IPS-15b (cell line): Measurements from ENCODE around the gene CNR2.
"Not testable (repeated sequence)": the region's sequence is repeated elsewhere in the genome, so short reads cannot be mapped to it uniquely, and the experiment has no call there.

ENCODE experiments used
- H3K27me3 ChIP-seq: one replicate; pipeline ENCODE4 v1.6.1; 2013; ENCODE audit warnings: low read length; ENCODE audit not compliant: control insufficient read depth, insufficient read depth
- H3K36me3 ChIP-seq: one replicate; pipeline ENCODE4 v1.6.1; 2013; ENCODE audit warnings: low read length; ENCODE audit not compliant: control insufficient read depth, insufficient read depth
- H3K4me1 ChIP-seq: one replicate; pipeline ENCODE4 v1.6.1; 2013; ENCODE audit warnings: mild to moderate bottlenecking, low read length; ENCODE audit not compliant: control insufficient read depth, insufficient read depth
- H3K4me3 ChIP-seq: one replicate; pipeline ENCODE4 v1.5.1; 2013; ENCODE audit warnings: low read depth, low read length
- H3K9ac ChIP-seq: one replicate; pipeline ENCODE4 v1.6.1; 2013; ENCODE audit warnings: low read depth, mild to moderate bottlenecking, low read length
- H3K9me3 ChIP-seq: one replicate; pipeline ENCODE4 v1.6.1; 2013; ENCODE audit warnings: mild to moderate bottlenecking, low read length; ENCODE audit not compliant: control insufficient read depth, insufficient read depth

CNR2 gene

GRCh38 chr1:23845163-23845562 lies 68.0 kb downstream of the CNR2 start:
- Histone ChIP-seq H3K4me1 (no peaks in the 10 kb centered on the region), H3K9me3 (no peaks in the 10 kb centered on the region), H3K27me3 (no peaks in the 10 kb centered on the region), H3K4me3 (no peak overlapping the region), H3K36me3 (no peaks in the 10 kb centered on the region), H3K9ac (no peak overlapping the region)

GRCh38 chr1:23843644-23844043 lies 69.5 kb downstream of the CNR2 start:
- H3K9ac ChIP-seq: no peak overlapping the region
- H3K9me3 ChIP-seq: no peaks in the 10 kb centered on the region
- no peaks in the 10 kb centered on the region for H3K27me3 ChIP-seq
- no peaks in the 10 kb centered on the region for H3K36me3 ChIP-seq
- H3K4me1 ChIP-seq: no peaks in the 10 kb centered on the region
- H3K4me3 ChIP-seq: no peak overlapping the region

- peak overlapping the region; percentile 78 for H3K4me3 ChIP-seq
- peaks cover 17% of the 10 kb centered on the region for H3K27me3 ChIP-seq
- H3K4me1 ChIP-seq: peaks cover 2% of the 10 kb centered on the region
- no peak overlapping the region for H3K9ac ChIP-seq
- H3K36me3 ChIP-seq: no peaks in the 10 kb centered on the region
- H3K9me3 ChIP-seq: no peaks in the 10 kb centered on the region
Observed at GRCh38 chr1:23838401-23838866, 74.7 kb downstream of the CNR2 start.

GRCh38 chr1:23837908-23838307 lies 75.3 kb downstream of the CNR2 start:
- Histone ChIP-seq H3K9me3 (no peaks in the 10 kb centered on the region), H3K4me3 (peak overlapping the region; percentile 78), H3K4me1 (peaks cover 2% of the 10 kb centered on the region), H3K27me3 (peaks cover 17% of the 10 kb centered on the region), H3K9ac (no peak overlapping the region), H3K36me3 (no peaks in the 10 kb centered on the region)

- Histone ChIP-seq H3K9ac (no peak overlapping the region), H3K4me1 (peaks cover 2% of the 10 kb centered on the region), H3K4me3 (no peak overlapping the region), H3K36me3 (no peaks in the 10 kb centered on the region), H3K9me3 (no peaks in the 10 kb centered on the region), H3K27me3 (peaks cover 17% of the 10 kb centered on the region)
Observed at GRCh38 chr1:23836037-23836436, 77.1 kb downstream of the CNR2 start.

- not testable (repeated sequence) for H3K36me3 ChIP-seq, H3K9me3 ChIP-seq, H3K4me1 ChIP-seq, H3K4me3 ChIP-seq, H3K9ac ChIP-seq
- peaks cover 17% of the 10 kb centered on the region for H3K27me3 ChIP-seq
Observed at GRCh38 chr1:23834156-23834555, 79.0 kb downstream of the CNR2 start.

- H3K36me3 ChIP-seq: no peaks in the 10 kb centered on the region
- H3K4me3 ChIP-seq: no peak overlapping the region
- no peak overlapping the region for H3K9ac ChIP-seq
- H3K27me3 ChIP-seq: no peaks in the 10 kb centered on the region
- no peaks in the 10 kb centered on the region for H3K4me1 ChIP-seq
- H3K9me3 ChIP-seq: no peaks in the 10 kb centered on the region
Observed at GRCh38 chr1:23827717-23828116, 85.4 kb downstream of the CNR2 start.

GRCh38 chr1:23826590-23826989 lies 86.6 kb downstream of the CNR2 start:
- not testable (repeated sequence) for H3K36me3 ChIP-seq, H3K9ac ChIP-seq, H3K4me1 ChIP-seq, H3K27me3 ChIP-seq, H3K9me3 ChIP-seq, H3K4me3 ChIP-seq

GRCh38 chr1:23825762-23826522 lies 87.2 kb downstream of the CNR2 start:
- H3K36me3 ChIP-seq: no peaks in the 10 kb centered on the region
- no peaks in the 10 kb centered on the region for H3K4me1 ChIP-seq
- H3K9ac ChIP-seq: no peak overlapping the region
- H3K27me3 ChIP-seq: no peaks in the 10 kb centered on the region
- H3K9me3 ChIP-seq: no peaks in the 10 kb centered on the region
- peak overlapping the region; percentile 97 for H3K4me3 ChIP-seq

- Histone ChIP-seq H3K4me1 (no peaks in the 10 kb centered on the region), H3K9me3 (no peaks in the 10 kb centered on the region), H3K9ac (peak within 1 kb of the TSS; percentile 93), H3K36me3 (no peaks in the 10 kb centered on the region), H3K4me3 (peak within 1 kb of the TSS; percentile 97), H3K27me3 (no peaks in the 10 kb centered on the region)
Observed at GRCh38 chr1:23825076-23825761, 87.9 kb downstream of the CNR2 start, which contains the start of gene HMGCL. Gene HMGCL (minus strand): TSS chr1:23825429. CDS start chr1:23825415, 14 bp downstream.

- Histone ChIP-seq H3K9me3 (no peaks in the 10 kb centered on the region), H3K4me1 (no peaks in the 10 kb centered on the region), H3K4me3 (peak overlapping the region; percentile 97), H3K9ac (peak overlapping the region; percentile 93), H3K36me3 (no peaks in the 10 kb centered on the region), H3K27me3 (no peaks in the 10 kb centered on the region)
Observed at GRCh38 chr1:23824711-23825075, 88.5 kb downstream of the CNR2 start.

- H3K9me3 ChIP-seq: no peaks in the 10 kb centered on the region
- no peaks in the 10 kb centered on the region for H3K4me1 ChIP-seq
- H3K4me3 ChIP-seq: peak overlapping the region; percentile 97
- no peaks in the 10 kb centered on the region for H3K27me3 ChIP-seq
- no peaks in the 10 kb centered on the region for H3K36me3 ChIP-seq
- H3K9ac ChIP-seq: no peak overlapping the region
Observed at GRCh38 chr1:23823767-23824166, 89.4 kb downstream of the CNR2 start.
